Central memory CD4-positive, alpha-beta T cell (primary cell): ENCODE measurements around the gene KIDINS220.

Experiments
- DNase-seq: peaks from one replicate; pipeline ENCODE4 v3.0.0; 2022

Gene KIDINS220

DNA sequence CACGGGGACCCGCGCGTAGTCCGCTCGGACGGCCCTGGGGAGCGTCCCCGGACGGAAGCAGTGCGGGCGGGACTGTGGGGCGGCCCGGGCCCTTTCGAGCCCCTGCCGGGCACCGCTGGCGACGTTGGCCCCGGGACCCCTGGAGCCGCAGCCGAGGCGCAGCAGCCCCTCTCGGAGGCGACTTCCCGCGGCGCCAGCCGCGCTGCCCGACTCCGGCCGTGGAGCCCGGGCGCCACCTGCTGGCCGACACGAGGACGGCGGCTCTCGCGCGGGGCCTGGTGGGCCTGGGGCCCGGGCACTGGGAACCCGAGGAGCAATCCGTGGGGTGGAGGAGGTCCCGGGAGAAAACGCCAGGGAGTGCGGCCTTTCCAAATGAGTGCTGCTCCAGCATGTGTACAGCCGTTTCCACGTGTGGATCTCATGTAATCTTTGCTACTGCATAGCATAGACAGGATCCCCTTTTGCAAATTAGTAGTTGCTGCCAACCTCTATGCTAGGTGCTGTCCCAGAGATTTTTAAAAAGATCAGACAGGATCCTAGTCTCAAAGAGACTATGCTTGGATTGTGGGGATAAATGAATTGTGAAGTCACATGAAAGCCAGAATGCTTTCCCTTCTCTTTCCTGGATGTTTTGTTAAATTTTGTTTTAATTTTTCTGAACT lies 151.6 kb downstream of the KIDINS220 start:
- peak; percentile 71 for DNase-seq

DNA sequence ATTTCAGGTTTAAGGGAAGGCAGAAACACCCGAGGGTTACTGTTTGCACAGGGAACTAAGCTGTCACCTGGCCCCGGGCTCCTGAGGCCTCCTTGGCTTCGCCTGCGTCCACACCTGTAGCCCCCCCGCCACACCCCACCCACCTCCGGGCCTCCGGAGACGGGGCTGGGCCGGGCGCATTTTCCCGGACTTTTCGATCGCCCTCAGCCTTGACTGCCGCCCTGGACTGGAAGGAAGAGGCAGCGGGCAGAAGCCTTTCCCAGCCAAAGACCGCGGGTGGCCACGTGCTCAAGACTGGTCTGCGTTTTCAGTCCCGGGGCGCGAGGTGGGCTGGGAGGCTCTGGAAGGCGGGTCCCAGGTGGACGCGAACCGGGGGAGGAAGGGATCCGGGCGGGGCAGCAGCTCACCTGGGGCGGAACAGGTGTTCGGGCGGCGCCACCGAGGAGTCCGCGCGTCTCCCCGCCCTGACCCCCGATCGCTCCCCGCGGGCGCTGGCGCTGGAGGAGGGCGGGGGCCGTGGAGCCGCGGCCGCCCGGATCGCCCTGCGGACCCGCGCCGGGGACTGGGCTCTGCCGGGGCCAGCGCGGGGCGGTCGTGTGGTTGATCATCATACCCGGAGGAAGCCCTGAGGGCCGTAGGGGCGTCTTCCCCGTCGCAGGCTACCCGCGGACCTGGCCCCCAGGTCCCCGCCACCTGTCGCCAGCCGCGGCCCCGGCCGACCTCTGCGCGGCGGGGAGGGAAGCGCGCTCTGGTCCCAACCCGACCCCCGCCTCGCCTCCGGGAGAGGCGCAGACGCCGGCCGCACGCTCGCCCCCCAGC lies 152.3 kb downstream of the KIDINS220 start:
- peak; percentile 37 for DNase-seq

DNA sequence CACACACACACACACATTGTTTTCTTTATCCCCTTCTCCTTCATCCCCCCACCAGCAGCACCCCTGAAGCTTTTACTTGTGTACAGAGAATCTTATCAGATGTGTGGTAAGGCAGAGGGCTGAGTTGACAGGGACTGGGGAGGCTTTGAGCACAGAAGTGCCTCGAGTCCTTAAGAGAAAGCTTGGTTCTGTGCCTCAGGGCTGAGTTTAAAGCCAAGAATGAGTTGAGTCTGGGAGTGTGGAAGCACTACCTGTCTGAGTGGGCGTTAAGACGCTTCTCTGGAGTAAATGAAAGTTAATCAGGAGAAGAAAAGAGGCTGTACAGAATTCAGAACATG lies 152.9 kb downstream of the KIDINS220 start:
- DNase-seq = peak; percentile 47

DNA sequence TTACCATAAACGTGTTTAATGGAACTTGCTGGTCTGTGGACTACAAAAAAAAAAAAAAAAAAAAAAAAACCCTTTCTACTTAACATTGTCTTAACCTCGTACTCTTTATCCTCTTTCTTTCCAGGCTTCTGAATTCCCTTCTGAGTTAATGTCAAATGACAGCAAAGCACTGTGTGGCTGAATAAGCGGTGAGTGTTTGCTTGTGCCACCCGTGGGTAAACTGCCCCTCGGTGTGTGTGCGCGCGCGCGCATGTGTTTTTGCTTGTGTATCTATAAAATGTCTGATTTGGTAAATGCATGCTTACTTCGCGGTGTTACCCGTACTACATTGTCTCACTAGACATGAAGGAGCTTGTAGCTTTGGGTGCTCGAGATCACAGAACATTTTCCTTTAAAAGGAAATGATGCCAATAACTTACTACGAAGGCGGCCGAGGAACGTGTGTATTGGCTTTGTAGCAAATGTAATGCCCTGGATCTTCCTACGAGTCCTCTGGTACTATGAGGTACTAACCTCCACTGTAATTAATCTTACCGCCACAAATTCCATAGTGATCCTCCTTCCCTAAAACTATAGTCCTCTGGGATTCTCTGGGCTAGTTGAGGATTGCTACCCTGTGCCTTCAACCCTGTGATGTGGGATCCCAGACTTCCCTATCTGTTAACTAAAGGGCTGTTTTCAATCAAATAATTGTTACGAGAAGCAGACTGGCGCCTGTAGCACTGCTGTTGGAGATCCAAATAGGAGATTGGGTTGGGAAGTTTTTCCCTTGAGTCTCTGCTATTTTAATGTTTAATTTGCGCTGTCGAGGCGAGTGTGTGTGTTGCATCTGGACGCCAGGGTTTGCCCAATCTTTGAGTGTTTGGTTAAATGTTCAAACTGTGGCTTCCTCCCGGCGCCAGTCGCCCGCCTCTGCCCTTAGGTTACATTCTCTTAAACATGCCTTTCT lies 154.4 kb downstream of the KIDINS220 start:
- peak; percentile 61 for DNase-seq

DNA sequence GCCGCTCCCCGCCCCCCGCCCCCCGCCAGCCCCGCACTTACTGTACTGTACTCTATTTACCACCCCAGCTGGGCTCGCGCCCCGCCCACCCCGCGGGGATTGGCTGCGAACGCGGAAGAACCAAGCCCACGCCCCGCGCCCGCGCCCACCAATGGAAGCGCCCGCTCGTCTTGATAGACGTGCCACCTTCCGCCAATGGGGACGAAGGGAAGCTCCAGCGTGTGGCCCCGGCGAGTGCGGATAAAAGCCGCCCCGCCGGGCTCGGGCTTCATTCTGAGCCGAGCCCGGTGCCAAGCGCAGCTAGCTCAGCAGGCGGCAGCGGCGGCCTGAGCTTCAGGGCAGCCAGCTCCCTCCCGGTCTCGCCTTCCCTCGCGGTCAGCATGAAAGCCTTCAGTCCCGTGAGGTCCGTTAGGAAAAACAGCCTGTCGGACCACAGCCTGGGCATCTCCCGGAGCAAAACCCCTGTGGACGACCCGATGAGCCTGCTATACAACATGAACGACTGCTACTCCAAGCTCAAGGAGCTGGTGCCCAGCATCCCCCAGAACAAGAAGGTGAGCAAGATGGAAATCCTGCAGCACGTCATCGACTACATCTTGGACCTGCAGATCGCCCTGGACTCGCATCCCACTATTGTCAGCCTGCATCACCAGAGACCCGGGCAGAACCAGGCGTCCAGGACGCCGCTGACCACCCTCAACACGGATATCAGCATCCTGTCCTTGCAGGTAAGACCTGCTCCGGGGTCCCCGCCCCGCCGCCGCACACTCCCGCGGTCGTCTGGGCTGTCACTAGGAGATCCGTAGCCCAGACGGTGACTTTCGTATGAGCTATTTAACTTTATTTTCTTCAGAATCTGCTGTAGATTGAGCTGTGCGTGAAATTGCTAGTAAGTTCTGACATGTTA lies 155.4 kb downstream of the KIDINS220 start, which contains the start of gene ID2:
Gene ID2, plus strand, starts transcription at position 271 of the 907 bp plus-strand sequence. Its CDS starts 110 bp downstream, at position 381.
- DNase-seq = peak; percentile 98

DNA sequence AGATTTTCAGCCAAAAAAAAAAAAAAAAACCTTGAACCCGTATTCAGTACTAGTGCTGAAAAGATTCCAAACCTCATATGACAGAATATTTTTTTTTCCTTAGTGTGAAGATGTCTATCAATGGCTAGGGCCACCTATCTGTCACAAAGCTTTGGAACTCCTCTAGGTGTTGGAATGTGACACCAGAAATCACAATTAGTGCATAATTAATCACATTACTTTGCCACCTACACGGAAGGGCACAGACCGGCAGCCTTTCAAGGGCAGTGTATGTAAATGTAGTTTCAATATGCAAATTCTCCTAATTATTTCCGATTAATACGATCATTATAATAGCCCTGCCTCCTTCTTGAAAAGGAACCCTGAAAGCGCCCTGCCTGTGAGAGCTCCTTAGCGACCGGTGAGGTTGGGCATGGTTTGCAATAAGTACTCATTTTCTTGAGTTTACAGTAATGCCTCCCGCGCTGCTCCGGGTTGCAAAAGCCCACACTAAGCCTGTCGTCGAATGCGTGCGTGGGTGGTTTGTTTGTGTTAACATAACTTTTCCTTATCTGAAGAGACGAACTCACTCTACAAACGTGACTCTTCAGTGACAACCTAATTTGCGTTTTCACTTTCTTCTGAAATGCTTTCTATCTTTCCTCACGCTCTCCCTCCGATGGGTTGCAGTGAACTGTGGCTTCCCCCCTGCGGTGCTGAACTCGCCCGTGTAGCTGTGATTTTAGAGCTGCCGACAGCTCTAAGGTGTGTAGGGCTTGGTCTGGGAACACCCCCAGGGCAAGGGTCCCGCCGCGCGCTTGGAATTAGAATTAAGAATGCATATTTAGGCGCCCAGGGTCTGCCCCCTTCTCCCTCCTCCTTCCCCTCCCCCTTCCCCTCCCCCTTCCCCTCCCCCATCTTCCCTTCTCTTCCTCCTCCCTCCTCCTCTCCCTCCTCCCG lies 156.3 kb downstream of the KIDINS220 start:
- DNase-seq = peak; percentile 66

DNA sequence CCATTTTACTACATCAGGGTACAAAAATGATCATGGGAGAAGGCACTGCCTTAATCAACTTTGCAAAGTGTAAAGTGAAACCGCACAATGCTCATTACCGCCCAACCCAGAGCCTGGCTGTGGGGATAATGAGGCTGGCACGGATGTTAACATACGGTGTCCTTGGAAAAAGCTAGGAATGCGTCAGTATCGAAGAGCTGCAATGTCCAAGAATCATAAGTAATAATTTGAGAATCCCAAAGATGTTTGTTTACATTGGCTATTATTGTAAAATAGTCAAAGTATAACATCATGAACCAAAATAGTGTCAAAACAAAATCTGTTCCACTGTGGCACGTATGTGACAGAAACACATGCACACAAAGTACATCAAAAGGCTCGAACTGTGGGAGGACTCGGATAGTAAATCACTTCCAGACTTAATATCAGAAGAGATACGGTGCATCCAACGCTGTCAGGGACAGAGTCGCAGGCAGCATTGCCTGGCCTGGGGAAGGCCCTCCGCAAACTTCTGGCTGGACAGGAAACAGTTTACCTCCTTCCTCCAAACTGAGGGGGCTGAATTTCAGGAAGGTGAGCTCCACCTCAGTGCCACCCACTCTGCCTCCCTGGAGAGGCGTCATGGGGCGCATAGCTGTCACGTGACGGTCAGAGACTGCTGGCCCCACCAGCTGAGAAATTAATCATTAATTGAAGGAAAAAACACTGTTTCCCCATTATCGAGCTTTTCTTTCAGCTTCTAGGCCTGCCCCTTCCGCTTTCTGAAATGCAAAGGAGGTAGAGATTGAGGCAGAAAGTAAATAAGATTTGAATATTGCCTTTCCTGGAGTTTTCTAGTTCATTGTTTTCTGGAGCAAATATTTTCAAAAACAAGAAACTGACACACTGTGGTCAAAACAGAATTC lies 157.3 kb downstream of the KIDINS220 start:
- no peak for DNase-seq

DNA sequence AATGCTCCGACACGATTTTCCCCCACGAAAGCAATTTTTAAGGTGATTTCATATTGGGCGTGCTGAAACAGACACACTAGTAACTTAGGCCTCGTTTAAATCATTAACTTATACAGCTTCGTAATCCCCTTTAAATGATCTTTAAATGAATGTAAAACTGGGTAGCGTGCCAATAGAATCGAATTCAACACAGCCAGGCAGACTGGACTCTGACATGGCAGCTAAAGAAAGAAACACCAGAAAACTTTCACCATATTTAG lies 157.9 kb downstream of the KIDINS220 start:
- no peak for DNase-seq
